HG03097 (cell line): ENCODE results near the gene SLC13A3.

Experiments
- ATAC-seq: cut with Tn5 transposase; IDR thresholded peaks from one replicate; pipeline ENCODE4 v1.9.1; 2021; ENCODE audit not compliant: unreplicated experiment, low FRiP score

SLC13A3 gene

DNA sequence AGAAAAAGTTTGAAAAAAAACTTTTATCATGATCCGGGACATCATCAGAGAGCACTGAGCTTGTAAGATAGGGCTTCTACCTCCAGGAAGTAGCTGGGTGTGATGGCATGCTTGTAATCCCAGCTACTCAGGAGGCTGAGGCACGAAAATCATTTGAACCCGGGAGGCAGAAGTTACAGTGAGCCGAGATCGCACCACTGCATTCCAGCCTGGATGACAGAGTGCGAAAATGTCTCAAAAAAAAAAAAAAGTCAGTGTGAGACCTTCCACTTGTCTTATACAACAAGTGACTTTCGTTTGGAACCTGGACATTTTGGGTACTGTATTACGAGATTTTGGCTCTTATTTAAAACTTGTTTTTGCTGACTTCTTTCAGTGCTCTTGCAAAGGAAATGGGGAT is 5.9 kb upstream of the SLC13A3 start:
- no peak for ATAC-seq

DNA sequence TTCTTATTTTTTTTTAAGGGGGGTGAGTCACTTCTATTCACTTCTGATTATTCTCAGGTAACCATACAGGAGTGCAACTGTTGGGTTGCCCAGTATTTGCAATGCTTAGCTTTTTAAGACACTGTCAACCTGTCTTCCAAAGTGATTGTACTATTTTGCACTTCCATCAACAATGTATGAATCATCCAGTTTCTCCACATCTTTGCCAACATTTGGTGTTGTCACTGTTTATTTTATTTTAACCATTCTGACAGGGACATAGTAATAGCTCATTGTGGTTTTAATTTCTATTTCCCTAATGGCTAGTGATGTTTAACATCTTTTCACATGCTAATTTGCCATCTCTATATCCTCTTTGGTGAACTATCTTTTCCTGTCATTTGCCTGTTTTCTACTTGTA is 1.4 kb upstream of the SLC13A3 start:
- no peak for ATAC-seq

DNA sequence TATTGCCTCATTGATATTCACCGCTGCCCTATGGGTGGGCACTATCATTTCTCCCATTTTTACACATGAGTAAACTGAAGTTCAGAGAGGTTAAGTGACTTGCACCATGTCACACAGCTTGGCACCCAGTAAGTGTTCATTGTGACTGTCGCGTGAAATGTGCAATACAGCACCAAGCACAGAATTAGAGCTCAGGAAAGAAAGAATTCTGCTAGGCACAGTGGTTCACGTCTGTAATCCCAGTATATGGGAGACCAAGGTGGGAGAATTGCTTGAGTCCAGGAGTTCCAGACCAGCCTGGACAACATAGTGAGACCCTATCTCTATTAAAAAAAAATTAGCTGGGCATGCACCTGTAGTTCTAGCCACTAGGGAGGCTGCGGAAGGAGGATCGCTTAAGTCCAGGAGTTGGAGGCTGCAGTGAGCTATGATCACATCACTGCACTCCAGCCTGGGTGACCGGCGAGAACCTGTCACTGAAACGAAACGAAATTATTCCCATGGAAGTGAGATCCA is 626 bp downstream of the SLC13A3 start:
- ATAC-seq: no peak

GRCh38 chr20:46649965-46650542 is 1.2 kb downstream of the SLC13A3 start:
- ATAC-seq: no peak

GRCh38 chr20:46649650-46649949 is 1.7 kb downstream of the SLC13A3 start:
- ATAC-seq: no peak

GRCh38 chr20:46648903-46649649 is 2.2 kb downstream of the SLC13A3 start:
- ATAC-seq: no peak

DNA sequence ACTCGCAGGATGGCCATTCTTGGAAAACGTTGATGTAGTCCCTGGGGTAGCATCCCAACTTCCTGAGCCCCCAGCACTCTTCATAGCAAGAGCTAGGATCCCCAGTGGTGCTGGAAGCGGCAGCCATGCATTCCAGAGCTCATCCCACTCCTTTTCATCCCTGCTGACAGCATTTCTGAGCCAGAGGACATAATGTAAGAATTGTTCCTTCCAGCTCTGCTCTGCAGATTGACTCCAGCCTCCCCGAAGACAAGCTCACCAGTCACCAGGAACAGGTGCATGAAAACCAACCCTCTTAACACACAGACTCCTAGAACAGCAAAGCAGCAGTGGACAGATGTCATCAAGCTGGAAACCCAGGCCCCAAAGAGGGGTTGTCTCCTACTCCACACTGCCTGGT is 3.8 kb downstream of the SLC13A3 start:
- ATAC-seq: no peak

DNA sequence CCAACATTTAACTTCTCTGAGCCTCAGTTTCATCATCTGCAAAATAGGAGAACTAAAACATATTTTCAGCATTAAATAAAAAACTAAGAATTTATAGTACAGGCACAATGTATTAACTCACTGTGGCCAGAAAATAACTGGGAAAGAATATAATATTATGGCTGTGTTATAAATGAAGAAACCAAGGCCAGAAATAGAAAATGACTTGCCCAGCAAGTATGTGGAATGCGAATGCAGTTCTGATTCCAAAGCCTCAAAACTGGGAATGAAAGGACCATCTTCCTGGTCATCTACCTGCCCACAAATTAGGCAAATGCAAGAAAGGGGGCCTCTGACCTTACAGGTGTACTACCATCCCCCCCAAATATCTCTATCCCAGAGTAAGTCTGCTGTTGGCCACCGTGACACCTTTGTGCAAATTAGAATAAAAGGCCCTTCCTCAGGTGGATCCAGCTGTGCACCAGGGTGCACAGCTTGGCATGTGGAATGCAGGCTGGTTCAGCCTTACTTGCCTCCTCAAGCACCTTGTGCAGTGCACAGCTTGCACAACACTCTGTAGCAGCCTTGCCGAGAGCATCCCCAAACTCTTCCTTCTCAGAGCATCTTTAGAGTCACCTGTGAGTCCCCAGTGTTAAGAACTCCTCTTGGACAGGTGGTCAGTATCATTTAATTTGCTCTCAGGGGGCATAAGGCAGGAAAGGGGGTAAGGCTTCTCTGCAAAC is 4.4 kb downstream of the SLC13A3 start:
- ATAC-seq: no peak

DNA sequence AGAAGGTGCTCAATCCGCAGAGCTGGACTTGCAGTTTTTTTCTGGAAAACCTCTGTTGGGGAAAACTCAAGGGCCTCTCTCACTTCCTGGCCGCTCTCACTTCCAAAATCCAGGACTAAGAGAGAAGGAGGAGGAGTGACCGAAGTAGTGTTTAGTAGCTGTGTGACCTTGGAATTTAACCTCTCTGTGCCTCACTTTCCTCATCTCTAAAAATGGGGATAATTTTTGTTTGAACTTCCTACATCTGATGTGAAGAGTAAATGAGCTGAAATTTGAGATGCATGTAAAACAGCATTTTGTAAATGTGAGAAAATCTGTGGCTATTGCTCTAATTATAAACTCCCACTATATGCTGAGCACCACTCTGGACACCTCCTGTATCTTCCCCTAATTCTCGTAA is 5.1 kb downstream of the SLC13A3 start:
- ATAC-seq: no peak

GRCh38 chr20:46644733-46645132 is 6.5 kb downstream of the SLC13A3 start:
- no peak for ATAC-seq

- no peak for ATAC-seq
Measured at GRCh38 chr20:46644160-46644559, 7.1 kb downstream of the SLC13A3 start.

DNA sequence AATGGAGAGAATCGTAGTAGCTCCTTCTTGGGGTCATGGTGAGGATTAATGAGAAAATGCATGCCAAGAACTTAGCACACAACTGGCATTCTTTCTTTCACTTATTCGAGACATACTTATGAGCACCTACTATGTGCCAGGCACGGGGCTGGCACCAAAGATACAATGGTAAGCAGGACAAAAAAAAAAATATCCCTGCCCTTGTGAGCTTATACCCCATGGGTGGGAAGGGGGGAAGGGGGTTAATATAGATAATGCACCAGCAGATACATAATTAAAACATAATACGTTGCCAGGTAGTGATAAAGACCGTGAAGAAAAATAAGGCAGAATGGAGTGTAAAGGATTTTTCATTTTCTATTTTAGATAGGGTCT is 8.3 kb downstream of the SLC13A3 start:
- no peak for ATAC-seq

DNA sequence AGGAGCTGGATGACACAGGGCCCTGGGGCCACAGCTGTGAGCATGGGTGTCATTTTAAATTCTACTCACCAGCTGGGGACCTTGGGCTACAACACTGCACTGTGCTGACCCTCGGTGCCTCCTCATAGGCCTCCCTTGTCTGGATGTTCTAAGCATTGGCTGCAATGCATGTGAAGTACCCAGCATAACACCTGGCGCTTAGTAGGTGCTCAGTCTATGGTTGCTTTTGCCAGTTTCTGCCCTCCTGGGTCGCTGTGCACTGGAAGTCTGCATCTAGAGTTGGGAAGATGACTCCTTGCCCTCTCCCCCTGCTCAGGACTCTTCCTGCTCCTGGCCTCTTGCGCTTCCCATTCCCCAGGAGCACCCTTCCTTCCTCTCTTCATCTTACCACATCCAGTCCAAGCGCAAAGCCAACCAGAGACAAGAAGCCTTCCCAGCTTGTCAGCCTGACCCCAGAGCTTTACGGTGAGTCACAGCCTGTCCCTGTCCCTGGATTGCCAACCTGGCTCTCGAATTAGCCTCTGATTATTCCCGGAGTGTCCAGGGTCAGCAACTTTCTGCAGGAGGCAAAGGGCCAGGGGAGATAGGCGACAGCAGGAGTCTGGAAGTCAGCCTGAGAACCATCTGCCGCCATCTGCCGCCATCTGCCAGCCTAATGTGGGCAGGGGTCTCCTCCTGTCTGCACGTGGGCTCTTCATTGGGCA is 8.8 kb downstream of the SLC13A3 start:
- no peak for ATAC-seq

- ATAC-seq: no peak
Measured at GRCh38 chr20:46641424-46641823, 9.8 kb downstream of the SLC13A3 start.

GRCh38 chr20:46640536-46641311 is 10.5 kb downstream of the SLC13A3 start:
- no peak for ATAC-seq

DNA sequence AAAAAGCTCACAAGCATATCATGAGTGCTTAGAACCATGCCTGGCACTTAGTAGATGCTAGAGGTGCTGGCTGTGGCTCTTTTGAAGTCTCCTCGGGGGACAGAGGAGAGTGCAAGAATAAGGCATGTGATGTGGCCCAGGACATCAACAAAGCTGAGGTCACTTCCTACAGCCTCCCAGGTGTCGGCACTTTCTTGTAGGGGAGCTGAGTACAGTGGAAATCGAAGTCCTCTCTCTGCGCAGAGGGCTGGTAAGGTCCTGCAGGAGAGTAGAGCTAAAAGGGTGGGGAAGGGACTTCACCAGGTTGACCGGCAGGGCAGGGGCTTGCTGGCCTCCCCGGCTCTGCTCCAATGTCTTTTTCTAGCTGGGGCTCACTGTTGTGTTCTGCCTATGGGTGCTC is 11.2 kb downstream of the SLC13A3 start:
- ATAC-seq: no peak

DNA sequence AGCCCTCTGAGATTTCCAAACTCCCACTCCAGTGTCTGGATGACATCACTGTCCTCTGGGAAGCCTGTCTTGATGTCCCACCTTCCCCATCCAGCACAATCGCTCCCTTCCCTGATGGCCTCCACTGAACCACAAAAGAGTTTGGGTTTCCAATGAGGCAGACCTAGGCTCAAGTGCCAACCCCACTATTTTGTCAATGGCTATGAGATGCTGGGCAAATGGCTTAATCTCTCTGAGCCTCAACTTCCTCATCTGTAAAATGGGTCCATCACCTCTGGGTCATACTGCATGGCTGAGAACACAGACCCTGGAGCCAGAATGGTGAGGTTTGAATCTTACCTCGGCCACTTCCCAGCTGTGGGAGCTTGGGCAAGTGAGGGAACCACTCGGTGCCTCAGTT is 11.7 kb downstream of the SLC13A3 start:
- ATAC-seq: no peak

- no peak for ATAC-seq
Measured at GRCh38 chr20:46638898-46639274, 12.4 kb downstream of the SLC13A3 start.

GRCh38 chr20:46638134-46638897 is 12.9 kb downstream of the SLC13A3 start:
- no peak for ATAC-seq
